ENCODE results near the gene PRKAR2A.

Gene PRKAR2A

DNA sequence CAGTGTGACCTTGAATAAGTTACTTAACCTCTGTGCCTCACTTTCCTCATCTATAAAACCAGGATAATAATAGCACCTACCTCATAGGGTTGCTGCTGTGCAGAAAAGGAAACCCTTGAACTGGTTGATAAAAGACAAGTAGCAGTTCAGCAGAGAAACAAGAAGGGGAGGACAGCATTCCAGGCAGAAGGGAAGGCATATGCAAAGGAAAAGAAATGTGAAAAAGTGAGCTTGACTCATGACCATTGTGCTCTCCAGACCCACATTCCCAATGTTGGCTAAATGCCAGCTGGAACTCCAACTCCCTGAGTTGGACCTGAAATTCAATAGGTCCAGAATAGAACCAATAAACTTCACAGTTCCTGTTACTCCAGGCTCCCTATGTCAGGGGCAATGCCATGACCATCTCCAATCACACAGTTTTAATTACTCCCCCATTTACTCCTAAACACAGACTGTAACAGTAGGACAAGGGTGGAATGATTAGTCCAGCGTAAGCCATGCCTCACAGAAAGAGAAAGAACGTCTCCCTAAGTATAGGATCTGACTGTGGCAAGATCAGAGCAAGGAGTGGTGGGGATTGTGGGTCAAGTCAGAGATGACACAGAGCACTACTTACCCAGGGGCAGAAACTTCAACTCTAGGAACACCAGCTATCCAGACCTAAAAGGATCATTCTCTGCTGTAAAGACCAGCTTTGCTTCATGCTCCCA lies 26.9 kb downstream of the PRKAR2A start:
- no peak for TF ChIP-seq EZH2phosphoT487 (IDR thresholded peaks at IDR 0.05; ENCODE audit: borderline replicate concordance)
- TF ChIP-seq, protein P1, sequence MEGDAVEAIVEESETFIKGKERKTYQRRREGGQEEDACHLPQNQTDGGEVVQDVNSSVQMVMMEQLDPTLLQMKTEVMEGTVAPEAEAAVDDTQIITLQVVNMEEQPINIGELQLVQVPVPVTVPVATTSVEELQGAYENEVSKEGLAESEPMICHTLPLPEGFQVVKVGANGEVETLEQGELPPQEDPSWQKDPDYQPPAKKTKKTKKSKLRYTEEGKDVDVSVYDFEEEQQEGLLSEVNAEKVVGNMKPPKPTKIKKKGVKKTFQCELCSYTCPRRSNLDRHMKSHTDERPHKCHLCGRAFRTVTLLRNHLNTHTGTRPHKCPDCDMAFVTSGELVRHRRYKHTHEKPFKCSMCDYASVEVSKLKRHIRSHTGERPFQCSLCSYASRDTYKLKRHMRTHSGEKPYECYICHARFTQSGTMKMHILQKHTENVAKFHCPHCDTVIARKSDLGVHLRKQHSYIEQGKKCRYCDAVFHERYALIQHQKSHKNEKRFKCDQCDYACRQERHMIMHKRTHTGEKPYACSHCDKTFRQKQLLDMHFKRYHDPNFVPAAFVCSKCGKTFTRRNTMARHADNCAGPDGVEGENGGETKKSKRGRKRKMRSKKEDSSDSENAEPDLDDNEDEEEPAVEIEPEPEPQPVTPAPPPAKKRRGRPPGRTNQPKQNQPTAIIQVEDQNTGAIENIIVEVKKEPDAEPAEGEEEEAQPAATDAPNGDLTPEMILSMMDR (conservative IDR thresholded peaks at IDR 0.05; ENCODE audit: low read length): no peak

GRCh38 chr3:48819234-48820221 lies 28.1 kb downstream of the PRKAR2A start:
- H3K9me3 ChIP-seq (ENCODE audit: insufficient read depth, low read depth, low read length): no peaks in the 10 kb centered on the region
- H4K20me1 ChIP-seq (ENCODE audit: insufficient read depth, low read length, poor library complexity, severe bottlenecking): no peaks in the 10 kb centered on the region
- no peaks in the 10 kb centered on the region for H3K9me2 ChIP-seq (replicated peaks; ENCODE audit: low read depth, low read length)
- no peaks in the 10 kb centered on the region for H3K79me2 ChIP-seq (ENCODE audit: insufficient read depth, low read length)
- no peaks in the 10 kb centered on the region for H3K4me1 ChIP-seq (ENCODE audit: insufficient read depth, low read length, poor library complexity, severe bottlenecking)
- no peaks in the 10 kb centered on the region for H3K36me3 ChIP-seq (ENCODE audit: insufficient read depth, low read length)
- no peaks in the 10 kb centered on the region for H3F3A ChIP-seq (ENCODE audit: low read depth)
- H3K9ac ChIP-seq (ENCODE audit: low read depth, low read length, poor library complexity, severe bottlenecking): no peak overlapping the region
- no peak overlapping the region for H2AFZ ChIP-seq (ENCODE audit: low read length)
- TF ChIP-seq, protein P1 (conservative IDR thresholded peaks at IDR 0.05; ENCODE audit: low read length): no peak
- TF ChIP-seq EZH2phosphoT487 (IDR thresholded peaks at IDR 0.05; ENCODE audit: borderline replicate concordance): no peak
- no peaks in the 10 kb centered on the region for H3K27me3 ChIP-seq (ENCODE audit: insufficient read depth, low read length, poor library complexity, severe bottlenecking)
- no peak overlapping the region for H3K4me3 ChIP-seq (ENCODE audit: low read length, poor library complexity, severe bottlenecking)
- H3K4me2 ChIP-seq (ENCODE audit: low read depth, low read length, poor library complexity, severe bottlenecking): no peak overlapping the region

More for the DNA sequence above, 26.9 kb downstream of the PRKAR2A start:
- no peak overlapping the region for H3K4me2 ChIP-seq (ENCODE audit: low read depth, low read length, poor library complexity, severe bottlenecking)
- H4K20me1 ChIP-seq (ENCODE audit: insufficient read depth, low read length, poor library complexity, severe bottlenecking): no peaks in the 10 kb centered on the region
- H3K9me3 ChIP-seq (ENCODE audit: insufficient read depth, low read depth, low read length): no peaks in the 10 kb centered on the region
- H2AFZ ChIP-seq (ENCODE audit: low read length): no peak overlapping the region
- H3K9me2 ChIP-seq (replicated peaks; ENCODE audit: low read depth, low read length): no peaks in the 10 kb centered on the region
- no peaks in the 10 kb centered on the region for H3F3A ChIP-seq (ENCODE audit: low read depth)
- H3K9ac ChIP-seq (ENCODE audit: low read depth, low read length, poor library complexity, severe bottlenecking): no peak overlapping the region
- no peaks in the 10 kb centered on the region for H3K36me3 ChIP-seq (ENCODE audit: insufficient read depth, low read length)
- no peaks in the 10 kb centered on the region for H3K79me2 ChIP-seq (ENCODE audit: insufficient read depth, low read length)
- H3K4me3 ChIP-seq (ENCODE audit: low read length, poor library complexity, severe bottlenecking): no peak overlapping the region
- H3K4me1 ChIP-seq (ENCODE audit: insufficient read depth, low read length, poor library complexity, severe bottlenecking): no peaks in the 10 kb centered on the region
- no peaks in the 10 kb centered on the region for H3K27me3 ChIP-seq (ENCODE audit: insufficient read depth, low read length, poor library complexity, severe bottlenecking)

GRCh38 chr3:48811524-48811923 lies 36.1 kb downstream of the PRKAR2A start:
- TF ChIP-seq, protein P1 (conservative IDR thresholded peaks at IDR 0.05; ENCODE audit: low read length): no peak
- TF ChIP-seq EZH2phosphoT487 (IDR thresholded peaks at IDR 0.05; ENCODE audit: borderline replicate concordance): no peak
- Histone ChIP-seq H3K27me3 (ENCODE audit: insufficient read depth, low read length, poor library complexity, severe bottlenecking) (no peaks in the 10 kb centered on the region), H2AFZ (ENCODE audit: low read length) (no peak overlapping the region), H3K36me3 (ENCODE audit: insufficient read depth, low read length) (no peaks in the 10 kb centered on the region), H3K9me3 (ENCODE audit: insufficient read depth, low read depth, low read length) (no peaks in the 10 kb centered on the region), H3K79me2 (ENCODE audit: insufficient read depth, low read length) (no peaks in the 10 kb centered on the region), H3K4me1 (ENCODE audit: insufficient read depth, low read length, poor library complexity, severe bottlenecking) (peaks cover 12% of the 10 kb centered on the region), H3K4me2 (ENCODE audit: low read depth, low read length, poor library complexity, severe bottlenecking) (no peak overlapping the region), H4K20me1 (ENCODE audit: insufficient read depth, low read length, poor library complexity, severe bottlenecking) (no peaks in the 10 kb centered on the region), H3K9me2 (replicated peaks; ENCODE audit: low read depth, low read length) (no peaks in the 10 kb centered on the region), H3K4me3 (ENCODE audit: low read length, poor library complexity, severe bottlenecking) (no peak overlapping the region), H3K9ac (ENCODE audit: low read depth, low read length, poor library complexity, severe bottlenecking) (no peak overlapping the region), H3F3A (ENCODE audit: low read depth) (no peaks in the 10 kb centered on the region)
